Adipocyte (in vitro differentiated cells): ENCODE measurements around the gene CTDP1.
"Not testable (repeated sequence)": the region's sequence is repeated elsewhere in the genome, so short reads cannot be mapped to it uniquely, and the experiment has no call there.

Experiments used
- DNase-seq: peaks from one replicate; pipeline ENCODE4 v3.0.0-alpha.2; 2015; ENCODE audit warnings: low read depth
- H3K27me3 ChIP-seq: replicated peaks from 2 replicates; pipeline ENCODE4 v1.7.0; 2013; ENCODE audit warnings: mild to moderate bottlenecking, low read length, moderate library complexity; ENCODE audit not compliant: control insufficient read depth, insufficient read depth
- H3K36me3 ChIP-seq: 2 replicates; pipeline ENCODE4 v1.7.0; 2013; ENCODE audit warnings: low read length, mild to moderate bottlenecking, moderate library complexity; ENCODE audit not compliant: control insufficient read depth, insufficient read depth, severe bottlenecking
- H3K4me1 ChIP-seq: 2 replicates; pipeline ENCODE4 v1.7.0; 2013; ENCODE audit warnings: mild to moderate bottlenecking, low read length, moderate library complexity; ENCODE audit not compliant: control insufficient read depth, insufficient read depth
- H3K4me3 ChIP-seq: 2 replicates; pipeline ENCODE4 v1.7.0; 2013; ENCODE audit warnings: mild to moderate bottlenecking, low read length, moderate library complexity
- H3K9ac ChIP-seq: 2 replicates; pipeline ENCODE4 v1.7.0; 2013; ENCODE audit warnings: mild to moderate bottlenecking, low read length, moderate library complexity
- H3K9me3 ChIP-seq: 2 replicates; pipeline ENCODE4 v1.7.0; 2013; ENCODE audit warnings: mild to moderate bottlenecking, low read length, moderate library complexity; ENCODE audit not compliant: control insufficient read depth

CTDP1 gene

GRCh38 chr18:79685971-79686370 lies 6.4 kb downstream of the CTDP1 start:
- Histone ChIP-seq H3K9ac (no peak overlapping the region), H3K4me3 (no peak overlapping the region), H3K27me3 (no peaks in the 10 kb centered on the region), H3K4me1 (peaks cover 7% of the 10 kb centered on the region), H3K9me3 (no peaks in the 10 kb centered on the region), H3K36me3 (no peaks in the 10 kb centered on the region)
- no peak for DNase-seq

- H3K4me3 ChIP-seq, result no peak overlapping the region
- no peak for DNase-seq
- no peaks in the 10 kb centered on the region for H3K36me3 ChIP-seq
- no peak overlapping the region for H3K9ac ChIP-seq
- H3K9me3 ChIP-seq, result no peaks in the 10 kb centered on the region
- no peaks in the 10 kb centered on the region for H3K27me3 ChIP-seq
- H3K4me1 ChIP-seq, result no peaks in the 10 kb centered on the region
Measured at GRCh38 chr18:79687806-79688205, 8.2 kb downstream of the CTDP1 start.

GRCh38 chr18:79690071-79690470 lies 10.5 kb downstream of the CTDP1 start:
- Histone ChIP-seq H3K27me3 (no peaks in the 10 kb centered on the region), H3K9ac (no peak overlapping the region), H3K4me3 (no peak overlapping the region), H3K9me3 (no peaks in the 10 kb centered on the region), H3K36me3 (no peaks in the 10 kb centered on the region), H3K4me1 (no peaks in the 10 kb centered on the region)
- no peak for DNase-seq

GRCh38 chr18:79690586-79691482 lies 11.2 kb downstream of the CTDP1 start:
- Histone ChIP-seq H3K27me3 (no peaks in the 10 kb centered on the region), H3K36me3 (peaks cover 6% of the 10 kb centered on the region), H3K4me3 (no peak overlapping the region), H3K4me1 (no peaks in the 10 kb centered on the region), H3K9ac (no peak overlapping the region), H3K9me3 (no peaks in the 10 kb centered on the region)
- no peak for DNase-seq

GRCh38 chr18:79692056-79692455 lies 12.5 kb downstream of the CTDP1 start:
- DNase-seq, result no peak
- H3K27me3 ChIP-seq, result no peaks in the 10 kb centered on the region
- no peaks in the 10 kb centered on the region for H3K9me3 ChIP-seq
- H3K9ac ChIP-seq, result no peak overlapping the region
- H3K4me3 ChIP-seq, result no peak overlapping the region
- peaks cover 15% of the 10 kb centered on the region for H3K36me3 ChIP-seq
- no peaks in the 10 kb centered on the region for H3K4me1 ChIP-seq

GRCh38 chr18:79692886-79693285 lies 13.3 kb downstream of the CTDP1 start:
- H3K27me3 ChIP-seq, result no peaks in the 10 kb centered on the region
- no peak overlapping the region for H3K4me3 ChIP-seq
- no peak overlapping the region for H3K9ac ChIP-seq
- DNase-seq, result no peak
- no peaks in the 10 kb centered on the region for H3K9me3 ChIP-seq
- H3K36me3 ChIP-seq, result peaks cover 23% of the 10 kb centered on the region
- H3K4me1 ChIP-seq, result no peaks in the 10 kb centered on the region

- no peaks in the 10 kb centered on the region for H3K9me3 ChIP-seq
- H3K27me3 ChIP-seq, result no peaks in the 10 kb centered on the region
- no peaks in the 10 kb centered on the region for H3K4me1 ChIP-seq
- H3K36me3 ChIP-seq, result peaks cover 31% of the 10 kb centered on the region
- no peak overlapping the region for H3K9ac ChIP-seq
- DNase-seq, result no peak
- H3K4me3 ChIP-seq, result no peak overlapping the region
Measured at GRCh38 chr18:79693561-79694205, 14.1 kb downstream of the CTDP1 start.

- not testable (repeated sequence) for H3K9ac ChIP-seq, H3K4me1 ChIP-seq, H3K27me3 ChIP-seq, DNase-seq, H3K9me3 ChIP-seq, H3K4me3 ChIP-seq
- H3K36me3 ChIP-seq, result peaks cover 35% of the 10 kb centered on the region
Measured at GRCh38 chr18:79694206-79694894, 14.7 kb downstream of the CTDP1 start.

- H3K9ac ChIP-seq, result no peak overlapping the region
- H3K27me3 ChIP-seq, result no peaks in the 10 kb centered on the region
- DNase-seq, result no peak
- no peak overlapping the region for H3K4me3 ChIP-seq
- no peaks in the 10 kb centered on the region for H3K4me1 ChIP-seq
- H3K9me3 ChIP-seq, result no peaks in the 10 kb centered on the region
- H3K36me3 ChIP-seq, result peaks cover 40% of the 10 kb centered on the region
Measured at GRCh38 chr18:79694895-79695213, 15.3 kb downstream of the CTDP1 start.

- H3K9me3 ChIP-seq, result no peaks in the 10 kb centered on the region
- no peak overlapping the region for H3K9ac ChIP-seq
- no peak for DNase-seq
Measured at GRCh38 chr18:79695269-79695668, 15.7 kb downstream of the CTDP1 start.

More at GRCh38 chr18:79695269-79695668, 15.7 kb downstream of the CTDP1 start:
- no peaks in the 10 kb centered on the region for H3K4me1 ChIP-seq
- no peak overlapping the region for H3K4me3 ChIP-seq
- H3K36me3 ChIP-seq, result peaks cover 44% of the 10 kb centered on the region
- no peaks in the 10 kb centered on the region for H3K27me3 ChIP-seq
